ENCODE results near the gene TRAM2.

Gene TRAM2

GRCh38 chr6:52513896-52514295 lies 63.0 kb downstream of the TRAM2 start:
- no peak for DNase-seq (ENCODE audit: low spot score)

GRCh38 chr6:52513464-52513863 lies 63.4 kb downstream of the TRAM2 start:
- DNase-seq (ENCODE audit: low spot score): no peak
- no peak for TF ChIP-seq CTCF (IDR thresholded peaks at IDR 0.05; ENCODE audit: extremely low read depth, missing control alignments)

More at GRCh38 chr6:52513896-52514295, 63.0 kb downstream of the TRAM2 start:
- TF ChIP-seq CTCF (IDR thresholded peaks at IDR 0.05; ENCODE audit: extremely low read depth, missing control alignments): no peak

- no peak for TF ChIP-seq CTCF (IDR thresholded peaks at IDR 0.05; ENCODE audit: extremely low read depth, missing control alignments)
- no peak for DNase-seq (ENCODE audit: low spot score)
Measured at GRCh38 chr6:52512199-52512598, 64.7 kb downstream of the TRAM2 start.

- TF ChIP-seq CTCF (IDR thresholded peaks at IDR 0.05; ENCODE audit: extremely low read depth, missing control alignments): no peak
- DNase-seq (ENCODE audit: low spot score): no peak
Measured at GRCh38 chr6:52511572-52512151, 65.2 kb downstream of the TRAM2 start.

DNA sequence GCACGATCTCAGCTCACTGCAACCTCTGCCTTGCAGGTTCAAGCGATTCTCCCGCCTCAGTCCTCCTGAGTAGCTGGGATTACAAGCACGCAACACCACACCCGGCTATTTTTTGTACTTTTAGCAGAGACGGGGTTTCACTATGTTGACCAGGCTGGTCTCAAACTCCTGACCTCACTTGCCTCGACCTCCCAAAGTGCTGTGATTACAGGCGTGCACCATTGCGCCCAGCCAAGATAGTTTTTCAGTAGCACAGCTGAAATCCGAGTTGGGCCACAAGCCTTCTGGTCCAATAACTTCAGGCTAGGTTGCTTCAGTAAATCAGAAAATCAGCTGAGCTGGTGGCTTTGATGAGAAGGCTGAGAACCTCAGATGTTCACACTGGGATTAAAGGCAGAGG lies 65.7 kb downstream of the TRAM2 start:
- no peak for DNase-seq (ENCODE audit: low spot score)
- TF ChIP-seq CTCF (IDR thresholded peaks at IDR 0.05; ENCODE audit: extremely low read depth, missing control alignments): no peak

DNA sequence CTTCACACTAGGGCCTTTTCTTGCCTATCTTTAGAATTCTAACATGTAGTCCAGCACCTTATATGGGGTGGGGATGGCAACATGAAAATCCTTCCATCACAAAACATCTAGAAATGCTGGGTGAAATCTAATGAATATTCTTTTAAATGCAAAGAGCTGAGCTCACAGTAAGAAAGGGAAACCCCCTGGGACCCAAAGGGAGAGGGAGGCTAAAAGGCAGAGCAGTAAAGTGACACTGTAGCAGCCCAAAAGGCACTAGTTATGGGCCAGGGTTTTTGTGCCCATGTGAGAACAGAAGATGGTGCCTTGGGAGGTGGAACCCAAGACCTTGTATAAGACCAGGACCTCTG lies 66.7 kb downstream of the TRAM2 start:
- DNase-seq (ENCODE audit: low spot score): no peak
- TF ChIP-seq CTCF (IDR thresholded peaks at IDR 0.05; ENCODE audit: extremely low read depth, missing control alignments): no peak

GRCh38 chr6:52509281-52510212 lies 67.3 kb downstream of the TRAM2 start:
- no peak for TF ChIP-seq CTCF (IDR thresholded peaks at IDR 0.05; ENCODE audit: extremely low read depth, missing control alignments)
- no peak for DNase-seq (ENCODE audit: low spot score)

Data from GM20000 (cell line).